Mesenchymal stem cell (in vitro differentiated cells and primary cell): ENCODE measurements around the gene OXSR1.

Experiments
- DNase-seq: peaks from one replicate; pipeline ENCODE4 v3.0.0-alpha.2; 2013
- H2AFZ ChIP-seq: one replicate; pipeline ENCODE4 v1.6.1; 2013; ENCODE audit warnings: low read depth, mild to moderate bottlenecking, control low read depth, inconsistent platforms, low read length, moderate library complexity
- H2AK5ac ChIP-seq: 2 replicates; pipeline ENCODE4 v1.6.1; 2013; ENCODE audit warnings: low read length, moderate library complexity, mild to moderate bottlenecking, inconsistent platforms; ENCODE audit not compliant: severe bottlenecking
- H2BK120ac ChIP-seq: one replicate; pipeline ENCODE4 v1.6.1; 2013; ENCODE audit warnings: low read depth, mild to moderate bottlenecking, inconsistent platforms, low read length, moderate library complexity
- H2BK12ac ChIP-seq, 2 experiments: one replicate each; pipeline ENCODE4 v1.6.1; 2013; ENCODE audit warnings: inconsistent platforms in 2 of 2, low read length in 2 of 2, mild to moderate bottlenecking in 2 of 2, moderate library complexity in 2 of 2, control low read depth in 1 of 2
- H2BK15ac ChIP-seq: one replicate; pipeline ENCODE4 v1.6.1; 2013; ENCODE audit warnings: mild to moderate bottlenecking, low read depth, inconsistent platforms; ENCODE audit not compliant: poor library complexity, severe bottlenecking
- H2BK5ac ChIP-seq: 2 replicates; pipeline ENCODE4 v1.6.1; 2013; ENCODE audit warnings: low read depth, mild to moderate bottlenecking, low read length, control low read depth, inconsistent platforms; ENCODE audit not compliant: poor library complexity, severe bottlenecking
- H3K14ac ChIP-seq, 2 experiments: one replicate each; pipeline ENCODE4 v1.6.1; 2013; ENCODE audit warnings: inconsistent platforms in 2 of 2, low read length in 2 of 2, control low read depth in 1 of 2, mild to moderate bottlenecking in 1 of 2, moderate library complexity in 1 of 2
- H3K18ac ChIP-seq, 2 experiments: one replicate each; pipeline ENCODE4 v1.6.1; 2013; ENCODE audit warnings: inconsistent platforms in 2 of 2, low read length in 2 of 2, control low read depth in 1 of 2, low read depth in 1 of 2, mild to moderate bottlenecking in 1 of 2
- H3K23ac ChIP-seq, 2 experiments: one replicate each; pipeline ENCODE4 v1.6.1; 2013; ENCODE audit warnings: inconsistent platforms in 2 of 2, low read length in 2 of 2, mild to moderate bottlenecking in 2 of 2, moderate library complexity in 2 of 2, control low read depth in 1 of 2
- H3K27ac ChIP-seq: 2 replicates; pipeline ENCODE4 v1.5.1; 2013; ENCODE audit warnings: mild to moderate bottlenecking, moderate library complexity, low read length, control low read depth, inconsistent platforms; ENCODE audit not compliant: poor library complexity, severe bottlenecking
- H3K27me3 ChIP-seq, 2 experiments: 2 replicates each; pipeline versions ENCODE4 v1.6.1 to v1.7.0; 2013; ENCODE audit warnings: low read length in 2 of 2, mild to moderate bottlenecking in 2 of 2, moderate library complexity in 2 of 2, control low read depth in 1 of 2, inconsistent platforms in 1 of 2; ENCODE audit not compliant: control insufficient read depth in 1 of 2, insufficient read depth in 1 of 2
- H3K36me3 ChIP-seq, 2 experiments: 2 replicates each; pipeline versions ENCODE4 v1.6.1 to v1.7.0; 2013; ENCODE audit warnings: low read length in 2 of 2, control low read depth in 1 of 2, inconsistent platforms in 1 of 2, low read depth in 1 of 2, mild to moderate bottlenecking in 1 of 2; ENCODE audit not compliant: insufficient read depth in 2 of 2, control insufficient read depth in 1 of 2
- H3K4ac ChIP-seq, 2 experiments: one replicate each; pipeline ENCODE4 v1.6.1; 2013; ENCODE audit warnings: inconsistent platforms in 2 of 2, low read length in 2 of 2, mild to moderate bottlenecking in 2 of 2, moderate library complexity in 2 of 2, control low read depth in 1 of 2, low read depth in 1 of 2
- H3K4me1 ChIP-seq: 2 replicates; pipeline ENCODE4 v1.6.1; 2013; ENCODE audit warnings: low read depth, low read length, control low read depth; ENCODE audit not compliant: control insufficient read depth, insufficient read depth
- H3K4me2 ChIP-seq: 2 replicates; pipeline ENCODE4 v1.6.1; 2013; ENCODE audit warnings: low read length, mild to moderate bottlenecking, inconsistent platforms; ENCODE audit not compliant: poor library complexity, severe bottlenecking
- H3K4me3 ChIP-seq, 2 experiments: 2 replicates each; pipeline versions ENCODE4 v1.5.1 to v1.7.0; 2013; ENCODE audit warnings: low read length in 2 of 2, mild to moderate bottlenecking in 2 of 2, control low read depth in 1 of 2, low read depth in 1 of 2; ENCODE audit not compliant: insufficient read depth in 1 of 2
- H3K79me1 ChIP-seq: replicated peaks from 2 replicates; pipeline ENCODE4 v1.6.1; 2013; ENCODE audit warnings: mild to moderate bottlenecking, control low read depth, low read length, inconsistent platforms; ENCODE audit not compliant: poor library complexity, severe bottlenecking
- H3K9ac ChIP-seq: 2 replicates; pipeline ENCODE4 v1.7.0; 2013; ENCODE audit warnings: mild to moderate bottlenecking, low read length, moderate library complexity
- H3K9me3 ChIP-seq: 2 replicates; pipeline ENCODE4 v1.7.0; 2013; ENCODE audit warnings: mild to moderate bottlenecking, low read length; ENCODE audit not compliant: control insufficient read depth
- H4K8ac ChIP-seq: one replicate; pipeline ENCODE4 v1.6.1; 2013; ENCODE audit warnings: inconsistent platforms, mild to moderate bottlenecking, low read length, moderate library complexity
- H4K91ac ChIP-seq: one replicate; pipeline ENCODE4 v1.6.1; 2013; ENCODE audit warnings: mild to moderate bottlenecking, low read length, inconsistent platforms
- WGBS: methylation state at CpG from one replicate; pipeline ENCODE4 v1.1.7; 2013; ENCODE audit warnings: mixed read lengths; 5-methylcytosine and 5-hydroxymethylcytosine counted together

OXSR1 gene

GRCh38 chr3:38251197-38251596 is 85.9 kb downstream of the OXSR1 start:
- no peak overlapping the region for H3K18ac ChIP-seq
- no peak overlapping the region for H3K27ac ChIP-seq
- no peaks in the 10 kb centered on the region for H3K27me3 ChIP-seq
- H4K8ac ChIP-seq, result no peak overlapping the region
- H3K23ac ChIP-seq, result no peak overlapping the region
- no peaks in the 10 kb centered on the region for H3K4me1 ChIP-seq
- H3K4ac ChIP-seq, result no peak overlapping the region
- H3K4me2 ChIP-seq, result no peak overlapping the region
- H4K91ac ChIP-seq, result no peak overlapping the region
- peaks cover 36% of the 10 kb centered on the region for H3K79me1 ChIP-seq
- H3K14ac ChIP-seq, result no peak overlapping the region
- H2BK120ac ChIP-seq, result no peak overlapping the region
- no peak overlapping the region for H3K9ac ChIP-seq
- no peak overlapping the region for H2BK12ac ChIP-seq
- H2BK5ac ChIP-seq, result no peak overlapping the region
- H3K4me3 ChIP-seq, result no peak overlapping the region
- H2BK15ac ChIP-seq, result no peak overlapping the region
- H3K9me3 ChIP-seq, result no peaks in the 10 kb centered on the region
- no peak overlapping the region for H2AK5ac ChIP-seq
- no peak for DNase-seq
- peaks cover 14 to 73% of the 10 kb centered on the region in 2 experiments for H3K36me3 ChIP-seq
- H2AFZ ChIP-seq, result no peak overlapping the region
- 99% methylated on average over 4 of the region's 4 CpGs for WGBS

DNA sequence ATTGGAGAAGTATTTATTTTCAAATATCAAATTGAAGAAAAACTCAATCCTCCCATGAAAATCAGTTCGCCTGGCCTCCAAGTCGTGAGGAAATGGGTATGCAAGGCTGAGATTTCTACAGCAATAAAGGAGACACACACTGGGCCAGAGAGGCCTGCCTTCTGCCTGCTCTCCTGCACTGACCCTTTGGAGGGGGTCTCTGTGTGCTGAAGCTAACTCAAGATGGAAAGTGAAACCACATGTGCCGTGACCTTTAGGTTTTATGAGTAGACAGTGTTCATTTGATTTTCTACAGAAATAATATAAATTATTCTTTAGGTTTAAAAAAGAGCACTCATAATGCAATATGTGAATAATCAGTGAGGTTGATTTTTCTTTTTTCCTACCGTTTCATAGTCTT is 88.4 kb downstream of the OXSR1 start:
- H3K4me1 ChIP-seq, result no peaks in the 10 kb centered on the region
- 100% methylated on average over 2 of the region's 4 CpGs for WGBS

DNA sequence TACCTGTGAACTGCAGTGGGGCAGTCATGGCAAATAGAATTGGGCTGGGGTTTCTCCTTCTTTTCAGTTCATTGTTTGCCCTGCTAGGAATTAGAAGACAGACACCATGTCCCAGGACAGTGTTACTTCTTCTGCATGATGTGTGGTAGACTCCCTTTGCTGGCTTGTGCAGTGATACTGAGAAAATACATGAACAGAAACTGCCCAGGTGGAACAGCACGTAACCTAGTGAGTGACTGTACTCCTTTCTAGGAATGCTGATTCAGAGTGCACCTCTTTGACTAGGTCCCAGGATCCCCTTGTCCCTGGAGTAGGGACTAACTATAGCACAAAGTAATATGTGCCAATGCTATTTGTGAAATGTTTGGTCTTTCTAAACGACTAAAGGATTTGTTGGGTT is 89.5 kb downstream of the OXSR1 start:
- H3K14ac ChIP-seq, result no peak overlapping the region
- no peak overlapping the region for H2AK5ac ChIP-seq
- no peak overlapping the region for H3K23ac ChIP-seq
- no peaks in the 10 kb centered on the region for H3K9me3 ChIP-seq
- no peak overlapping the region for H3K27ac ChIP-seq
- H4K8ac ChIP-seq, result no peak overlapping the region
- no peak for DNase-seq
- no peak overlapping the region for H2BK12ac ChIP-seq
- H3K79me1 ChIP-seq, result peaks cover 33% of the 10 kb centered on the region
- H4K91ac ChIP-seq, result no peak overlapping the region
- H3K9ac ChIP-seq, result no peak overlapping the region
- no peaks in the 10 kb centered on the region for H3K27me3 ChIP-seq
- no peak overlapping the region for H2BK120ac ChIP-seq
- H3K18ac ChIP-seq, result no peak overlapping the region
- H3K36me3 ChIP-seq, result peaks cover 14 to 52% of the 10 kb centered on the region in 2 experiments
- no peak overlapping the region for H3K4me2 ChIP-seq
- no peak overlapping the region for H2AFZ ChIP-seq
- 99% methylated on average over 2 of the region's 2 CpGs for whole genome bisulfite sequencing
- H3K4me3 ChIP-seq, result no peak overlapping the region
- H3K4ac ChIP-seq, result no peak overlapping the region
- H3K4me1 ChIP-seq, result no peaks in the 10 kb centered on the region
- H2BK15ac ChIP-seq, result no peak overlapping the region
- H2BK5ac ChIP-seq, result no peak overlapping the region

More for the DNA sequence above, 88.4 kb downstream of the OXSR1 start:
- Histone ChIP-seq H2BK120ac (no peak overlapping the region), H3K14ac (no peak overlapping the region), H3K18ac (no peak overlapping the region), H2BK5ac (no peak overlapping the region), H2AFZ (no peak overlapping the region), H3K4me3 (no peak overlapping the region), H3K36me3 (peaks cover 14 to 64% of the 10 kb centered on the region in 2 experiments), H2BK15ac (no peak overlapping the region), H4K91ac (no peak overlapping the region), H3K23ac (no peak overlapping the region), H3K79me1 (peaks cover 36% of the 10 kb centered on the region), H3K27me3 (no peaks in the 10 kb centered on the region), H3K27ac (no peak overlapping the region), H3K9me3 (no peaks in the 10 kb centered on the region), H4K8ac (no peak overlapping the region), H2AK5ac (no peak overlapping the region), H3K4ac (no peak overlapping the region), H3K9ac (no peak overlapping the region), H2BK12ac (no peak overlapping the region), H3K4me2 (no peak overlapping the region)
- no peak for DNase-seq

DNA sequence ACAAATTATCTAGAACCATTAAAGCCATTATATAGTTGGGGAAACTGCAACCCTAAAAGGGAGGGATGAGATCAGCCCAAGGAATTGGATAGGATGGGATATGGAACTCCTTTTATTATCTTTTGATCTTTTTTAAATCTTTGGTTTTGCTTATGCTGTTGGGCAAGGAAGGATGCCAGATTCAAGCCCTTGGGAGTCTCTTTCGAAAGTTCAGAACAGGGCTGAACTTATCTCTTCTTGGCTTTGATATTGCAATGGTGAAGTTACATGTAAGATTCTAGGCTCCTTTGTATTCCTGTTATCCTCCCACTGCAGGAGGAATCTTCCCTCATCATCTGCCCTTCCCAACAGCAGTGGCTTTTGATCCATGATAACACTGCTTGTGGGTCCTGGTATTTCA is 90.3 kb downstream of the OXSR1 start:
- Histone ChIP-seq H2BK12ac (no peak overlapping the region), H3K14ac (no peak overlapping the region), H4K91ac (no peak overlapping the region), H2BK5ac (no peak overlapping the region), H3K79me1 (peaks cover 28% of the 10 kb centered on the region), H3K36me3 (peaks cover 14 to 48% of the 10 kb centered on the region in 2 experiments), H2AK5ac (no peak overlapping the region), H3K4me1 (no peaks in the 10 kb centered on the region), H4K8ac (no peak overlapping the region), H3K4me3 (no peak overlapping the region), H3K27me3 (no peaks in the 10 kb centered on the region), H3K9me3 (no peaks in the 10 kb centered on the region), H2AFZ (no peak overlapping the region), H3K4ac (no peak overlapping the region), H3K18ac (no peak overlapping the region), H2BK15ac (no peak overlapping the region), H3K9ac (no peak overlapping the region), H3K27ac (no peak overlapping the region), H3K23ac (no peak overlapping the region), H2BK120ac (no peak overlapping the region), H3K4me2 (no peak overlapping the region)
- DNase-seq, result no peak
- WGBS, result 100% methylated on average over 1 of the region's 1 CpG
